GM15510 (cell line): ENCODE measurements around the gene GRID1.

Experiments
- POLR2A ChIP-seq: IDR thresholded peaks from 3 replicates; pipeline ENCODE4 v1.6.1; 2011; ENCODE audit warnings: borderline replicate concordance; ENCODE audit not compliant: insufficient read length; ENCODE audit errors: extremely low read depth

Gene GRID1

DNA sequence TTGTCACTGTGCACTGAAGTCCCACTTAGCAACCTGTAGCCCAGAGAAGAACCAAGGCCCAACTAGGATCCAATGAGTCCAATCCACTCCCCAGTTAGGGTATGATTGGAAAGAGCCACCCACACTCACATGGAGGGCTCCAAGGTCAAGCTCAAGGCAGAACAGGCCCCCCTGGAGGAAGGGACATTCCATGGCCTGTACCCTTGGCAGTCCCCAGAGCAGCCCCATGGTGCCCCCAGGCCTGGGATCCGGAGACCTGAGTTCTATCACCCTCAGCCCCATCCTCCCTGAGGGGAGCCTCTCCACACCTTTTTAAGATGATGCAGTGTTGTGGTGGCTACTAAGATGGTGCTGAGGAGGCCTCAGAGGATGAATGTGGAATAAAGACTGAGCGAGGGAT lies 231.4 kb downstream of the GRID1 start:
- TF ChIP-seq POLR2A = no peak

- no peak for TF ChIP-seq POLR2A
Measured at GRCh38 chr10:86130737-86131475, 235.7 kb downstream of the GRID1 start.

DNA sequence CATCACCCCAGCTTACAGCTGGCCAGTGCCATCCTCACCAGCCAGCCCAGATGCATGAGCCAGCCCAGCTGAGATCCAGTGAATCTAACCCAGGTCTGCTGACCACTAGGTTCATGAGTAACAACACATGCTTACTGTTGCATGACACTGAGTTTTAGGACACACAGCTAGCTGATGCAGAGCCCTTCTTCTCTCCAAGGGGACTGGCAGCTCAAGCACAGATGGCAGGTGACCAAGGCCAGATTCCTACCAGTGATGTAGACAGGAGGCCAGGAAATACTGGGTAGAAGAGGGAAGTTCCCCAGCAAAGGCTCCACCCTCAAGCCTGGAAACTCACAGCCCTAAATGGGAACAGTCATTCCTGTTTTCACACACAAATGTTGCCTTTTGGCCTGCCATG lies 236.6 kb downstream of the GRID1 start:
- TF ChIP-seq POLR2A = no peak

GRCh38 chr10:86128360-86128759 lies 238.2 kb downstream of the GRID1 start:
- no peak for TF ChIP-seq POLR2A

GRCh38 chr10:86127274-86127819 lies 239.2 kb downstream of the GRID1 start:
- no peak for TF ChIP-seq POLR2A

DNA sequence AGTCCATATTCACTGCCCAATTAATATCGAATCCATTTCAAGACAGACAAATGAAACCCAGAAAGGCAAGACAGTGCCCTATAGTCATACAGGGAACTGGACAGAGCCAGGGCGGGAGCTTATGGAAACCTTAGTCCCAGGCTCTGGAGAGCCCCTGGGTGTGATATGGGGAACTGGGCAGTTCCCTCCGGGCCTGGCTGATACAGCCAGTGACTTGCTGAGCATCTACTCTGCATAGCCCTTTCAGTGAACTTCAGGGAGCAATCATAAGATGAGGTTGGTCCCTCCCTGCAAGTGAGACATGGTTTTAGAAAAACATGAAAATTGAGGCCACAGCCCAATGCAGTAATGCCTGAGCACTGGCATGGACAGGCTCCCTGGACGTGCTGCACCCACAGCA lies 241.9 kb downstream of the GRID1 start:
- TF ChIP-seq POLR2A = no peak

DNA sequence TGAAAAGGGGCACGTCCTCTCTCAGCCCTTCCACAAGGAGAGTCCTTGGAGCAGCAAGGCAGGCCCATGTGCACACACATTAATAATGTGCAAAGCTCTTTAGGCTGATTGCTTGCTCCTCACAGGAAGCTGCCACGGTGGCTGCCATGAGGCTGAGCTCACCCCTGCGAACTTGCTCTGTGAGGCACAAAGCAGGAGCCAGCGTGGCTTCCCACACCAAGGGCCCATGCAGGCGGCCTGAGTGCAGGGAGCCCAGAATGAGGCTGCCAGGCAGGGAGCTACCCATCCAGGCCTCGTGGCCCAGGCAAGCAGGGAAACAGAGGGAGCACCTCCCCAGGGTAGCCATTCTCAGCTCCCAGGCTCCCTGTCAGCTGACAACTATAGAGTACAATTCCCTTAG lies 242.9 kb downstream of the GRID1 start:
- no peak for TF ChIP-seq POLR2A

DNA sequence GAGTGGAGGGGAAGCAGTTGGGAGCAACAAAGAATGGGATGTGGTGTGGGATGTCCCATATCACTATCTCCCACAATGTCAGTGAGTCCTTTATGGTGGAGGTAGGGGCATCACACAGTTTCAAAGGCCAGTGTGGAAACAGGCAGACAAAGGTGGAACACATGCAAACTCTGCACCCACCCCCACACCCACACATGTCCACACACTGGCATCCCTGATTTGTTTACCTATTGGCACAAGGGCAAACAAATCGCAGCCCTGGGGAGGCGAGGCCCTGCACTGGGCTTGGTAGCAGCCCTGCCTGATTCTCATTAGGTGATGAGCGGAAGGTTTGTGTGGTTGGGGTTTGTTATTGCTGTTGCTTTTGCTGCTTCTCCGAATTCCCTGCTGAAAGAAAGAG lies 243.3 kb downstream of the GRID1 start:
- TF ChIP-seq POLR2A = no peak

DNA sequence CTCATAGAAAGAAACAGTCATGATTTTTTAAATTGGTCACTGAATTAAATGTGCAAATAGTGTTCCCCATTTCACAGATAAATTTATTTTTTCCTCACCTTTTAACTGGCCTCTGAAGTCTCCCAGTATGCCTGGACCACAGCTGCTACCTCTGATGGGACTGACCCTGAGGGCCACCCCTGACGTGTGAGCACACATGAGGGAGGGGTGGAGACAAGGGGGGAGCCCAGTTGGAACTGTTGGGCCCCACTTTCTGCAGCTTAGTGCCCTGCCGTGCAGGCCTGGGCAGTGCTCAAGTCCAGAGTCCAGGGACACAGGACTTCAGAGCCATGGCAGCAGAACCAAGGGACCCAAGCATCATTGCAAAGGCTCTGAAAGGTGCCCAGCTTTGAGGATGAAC lies 243.9 kb downstream of the GRID1 start:
- no peak for TF ChIP-seq POLR2A

DNA sequence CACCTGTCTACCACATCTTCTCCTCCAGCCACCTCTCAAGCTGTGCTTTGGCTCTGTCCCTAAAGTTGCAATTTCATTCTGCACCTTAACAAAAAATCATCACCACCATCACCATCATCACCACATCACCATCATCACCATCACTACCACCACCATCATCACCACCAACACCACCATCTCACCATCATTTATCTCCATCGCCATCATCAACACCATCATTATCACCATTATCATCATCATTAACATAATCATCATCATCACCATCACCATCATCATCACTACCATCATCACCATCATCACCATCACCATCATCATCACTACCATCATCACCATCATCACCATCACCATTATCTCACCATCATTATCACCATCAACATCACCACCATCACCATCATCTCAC lies 245.4 kb downstream of the GRID1 start:
- TF ChIP-seq POLR2A = no peak

- TF ChIP-seq POLR2A = no peak
Measured at GRCh38 chr10:86117051-86117450, 249.5 kb downstream of the GRID1 start.

DNA sequence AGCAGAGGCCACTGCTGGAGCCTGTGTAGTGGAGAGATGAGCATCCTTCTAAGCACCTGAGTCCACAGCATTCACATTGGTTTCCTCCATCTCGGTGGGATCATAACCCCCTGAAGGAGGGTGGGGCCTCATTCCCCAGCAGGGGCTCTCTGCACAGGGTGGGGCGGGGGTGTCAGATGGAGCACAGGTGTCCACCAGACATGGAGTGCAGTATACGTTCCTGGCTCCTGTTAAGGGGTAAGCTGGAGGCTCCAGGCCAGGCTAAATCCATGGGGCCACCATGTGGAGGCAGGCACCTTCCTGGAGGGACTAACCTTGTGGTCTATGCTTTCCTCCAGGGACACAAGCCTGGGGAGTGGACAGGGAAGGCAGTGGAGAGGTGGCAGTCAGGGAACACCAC lies 252.6 kb downstream of the GRID1 start:
- no peak for TF ChIP-seq POLR2A

DNA sequence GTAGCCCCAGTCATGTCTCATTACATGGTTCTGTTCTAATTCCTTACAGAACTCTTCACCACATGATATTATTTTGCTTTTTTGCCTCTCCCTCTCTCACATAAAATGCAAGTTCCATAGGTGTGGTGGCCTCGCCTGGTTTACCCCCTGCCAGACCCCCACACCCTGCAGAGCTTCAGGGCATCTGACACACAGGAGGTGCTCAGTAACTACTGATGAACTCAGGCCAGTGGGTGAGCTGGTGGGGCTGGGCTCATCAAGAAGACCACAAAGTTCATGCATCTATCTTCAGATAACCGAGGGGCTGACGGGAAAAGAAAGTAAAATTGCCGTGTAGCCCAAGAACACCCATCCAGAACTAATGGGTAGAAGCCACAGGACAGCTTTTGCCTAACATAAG lies 253.1 kb downstream of the GRID1 start:
- no peak for TF ChIP-seq POLR2A

DNA sequence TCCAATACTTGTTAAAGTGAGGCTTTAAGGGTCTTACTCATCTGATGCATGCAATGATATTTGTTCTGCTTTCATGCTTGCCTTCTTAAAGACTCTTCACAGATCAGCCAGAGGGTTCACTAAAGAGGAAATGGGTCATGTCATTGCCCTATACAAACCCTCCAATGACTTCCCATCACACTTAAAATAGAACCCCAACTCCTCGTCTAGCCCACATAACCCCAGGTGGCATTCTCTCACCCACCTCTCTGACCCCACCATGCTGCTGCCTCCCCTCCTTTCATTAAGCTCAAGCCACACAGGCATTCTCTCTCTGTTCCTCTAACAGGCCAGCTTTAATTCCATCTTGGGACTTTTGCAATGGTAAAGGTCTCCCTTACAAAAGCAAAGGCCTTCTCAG lies 253.6 kb downstream of the GRID1 start:
- TF ChIP-seq POLR2A = no peak

DNA sequence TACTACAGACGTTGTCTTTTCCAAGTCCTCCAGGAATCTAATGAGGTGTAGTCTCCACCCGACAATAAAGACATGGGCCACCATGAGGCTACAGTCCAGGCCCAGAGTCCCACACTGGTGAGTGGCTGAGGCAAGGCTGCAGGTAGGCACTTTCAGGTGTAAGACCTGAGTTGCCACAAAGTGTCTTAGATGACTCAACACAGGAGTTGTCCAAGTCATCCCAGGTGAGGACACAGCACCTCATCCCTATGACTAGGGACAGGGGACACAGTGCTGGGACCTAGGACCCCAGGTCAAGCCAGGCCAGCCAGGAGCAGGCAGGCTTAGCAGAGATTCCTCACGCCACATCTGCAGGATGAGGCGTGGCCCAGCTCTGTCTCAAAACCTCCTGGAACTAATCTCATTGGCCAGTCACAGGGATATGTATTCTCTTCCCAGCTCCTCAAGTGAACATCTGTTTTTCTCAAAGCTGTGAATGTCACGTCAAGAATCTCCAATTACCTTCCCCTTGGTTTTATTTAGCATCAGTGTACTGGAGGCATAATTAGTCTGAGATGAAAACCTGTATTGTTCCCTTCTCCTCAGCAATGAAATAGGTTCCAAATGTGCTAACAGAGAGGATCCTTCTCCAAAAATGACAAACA lies 254.6 kb downstream of the GRID1 start:
- TF ChIP-seq POLR2A = no peak
